GM12875 (cell line): ENCODE data around the gene OR6A2.

Source experiments
- H3K4me3 ChIP-seq: one replicate; pipeline ENCODE4 v1.5.1; 2011; ENCODE audit warnings: low read depth, low read length, control low read depth
- CTCF ChIP-seq: IDR thresholded peaks from 2 replicates; pipeline ENCODE4 v1.5.1; 2011; ENCODE audit warnings: low read depth, mild to moderate bottlenecking, control low read depth, inconsistent platforms, low read length, moderate library complexity, borderline replicate concordance; ENCODE audit not compliant: insufficient read depth

Gene OR6A2

GRCh38 chr11:6794639-6795038, 4.8 kb downstream of the OR6A2 start:
- no peak overlapping the region for H3K4me3 ChIP-seq
- no peak for TF ChIP-seq CTCF

GRCh38 chr11:6790546-6790945, 8.9 kb downstream of the OR6A2 start:
- no peak overlapping the region for H3K4me3 ChIP-seq
- TF ChIP-seq CTCF = no peak

GRCh38 chr11:6782720-6783119, 16.8 kb downstream of the OR6A2 start, which contains the start of gene OR2AG1:
Gene OR2AG1, plus strand, starts transcription at chr11:6783020. Its CDS starts 2,018 bp downstream, at chr11:6785038.
- no peak for TF ChIP-seq CTCF
- no peak within 1 kb of the TSS for H3K4me3 ChIP-seq

- TF ChIP-seq CTCF = no peak
- no peak overlapping the region for H3K4me3 ChIP-seq
Measured at GRCh38 chr11:6780829-6781228, 18.7 kb downstream of the OR6A2 start.

- no peak for TF ChIP-seq CTCF
- no peak overlapping the region for H3K4me3 ChIP-seq
Measured at GRCh38 chr11:6778518-6778917, 21.0 kb downstream of the OR6A2 start.

- TF ChIP-seq CTCF = no peak
- no peak within 1 kb of the TSS for H3K4me3 ChIP-seq
Measured at GRCh38 chr11:6771926-6772893, 27.3 kb downstream of the OR6A2 start, which contains the start of gene OR2AG2. Gene OR2AG2, minus strand, starts transcription at chr11:6771976. Its CDS starts 3,019 bp downstream, at chr11:6768957.
